ENCODE measurements around the gene SCNN1G. TPM values are rescaled to one million over a fixed set of nuclear protein-coding genes. Genes with fewer than 3 reads are reported as not detected.

Gene SCNN1G
- total and polyA plus RNA-seq, 2 of the 4 experiments (the other 2 are of a cell fraction): not detected

GRCh38 chr16:23223368-23223767, 40.8 kb downstream of the SCNN1G start:
- Histone ChIP-seq H3K4me1 (ENCODE audit: control insufficient read depth, insufficient read depth, low read length) (no peaks in the 10 kb centered on the region), H4K5ac (ENCODE audit: low read depth, low read length) (no peak overlapping the region), H3K9ac (ENCODE audit: low read depth, low read length) (no peak overlapping the region), H3K36me3 (ENCODE audit: control insufficient read depth, insufficient read depth, low read length) (no peaks in the 10 kb centered on the region), H3K9me1 (ENCODE audit: insufficient read depth, low read length) (no peaks in the 10 kb centered on the region), H3K18ac (ENCODE audit: low read depth, low read length) (no peak overlapping the region), H3K56ac (ENCODE audit: extremely low read depth, insufficient read depth, low read length) (no peak overlapping the region), H3K79me1 (ENCODE audit: low read depth in 1 of 2, low read length in 2 of 2) (no peaks in the 10 kb centered on the region), H3K9me3 (ENCODE audit: control insufficient read depth, insufficient read depth, low read length) (no peaks in the 10 kb centered on the region), H4K91ac (ENCODE audit: insufficient read depth, low read depth, low read length) (no peak overlapping the region), H2BK120ac (ENCODE audit: low read depth, low read length) (no peak overlapping the region), H3K4ac (ENCODE audit: low read depth, low read length) (no peak overlapping the region), H4K20me1 (ENCODE audit: insufficient read depth, low read length) (no peaks in the 10 kb centered on the region), H2AFZ (replicated peaks; ENCODE audit: low read length, poor library complexity) (no peak overlapping the region), H3K27ac (ENCODE audit: insufficient read depth, low read length) (no peak overlapping the region), H3K27me3 (ENCODE audit: control insufficient read depth, insufficient read depth, low read length) (no peaks in the 10 kb centered on the region), H2AK5ac (ENCODE audit: low read depth, low read length) (no peak overlapping the region), H2BK20ac (ENCODE audit: low read depth, low read length) (no peak overlapping the region), H4K8ac (ENCODE audit: low read depth in 2 of 2, low read length in 2 of 2) (no peak overlapping the region), H3K4me2 (ENCODE audit: low read depth, low read length) (no peak overlapping the region), H3K23ac (ENCODE audit: low read depth, low read length) (no peak overlapping the region), H2AK9ac (replicated peaks; ENCODE audit: low read depth, low read length, poor library complexity) (peak overlapping the region; percentile 34), H2BK5ac (ENCODE audit: low read depth, low read length, poor library complexity, severe bottlenecking) (no peak overlapping the region), H3K4me3 (ENCODE audit: insufficient read depth, low read depth, low read length) (no peak overlapping the region), H3K14ac (replicated peaks; ENCODE audit: low read depth, low read length) (no peak overlapping the region), H2BK15ac (ENCODE audit: low read depth, low read length) (no peak overlapping the region)
- POLR2A ChIA-PET (ENCODE audit: unreplicated experiment): no interaction called here
- ATAC-seq (ENCODE audit: low read depth) (no peak), DNase-seq (no peak)
- intact Hi-C loops (cut with micrococcal nuclease): no loop called here
- CTCF ChIA-PET: no interaction called here
- in situ Hi-C loops (cut with MboI; ENCODE audit: low sequenced_read_pairs): no loop called here
- TF ChIP-seq RAD21 (IDR thresholded peaks at IDR 0.05; ENCODE audit: low read length) (no peak), USF2 (IDR thresholded peaks at IDR 0.05; ENCODE audit: low read depth, low read length) (no peak), MXI1 (IDR thresholded peaks at IDR 0.05; ENCODE audit: borderline replicate concordance, low read depth, low read length) (no peak), POLR2A (IDR thresholded peaks at IDR 0.05; ENCODE audit: low read depth, low read length) (no peak), NFE2L2 (IDR thresholded peaks at IDR 0.05; ENCODE audit: low read depth, low read length) (no peak), BHLHE40 (IDR thresholded peaks at IDR 0.05; ENCODE audit: low read depth, low read length) (no peak), CEBPB (IDR thresholded peaks at IDR 0.05; ENCODE audit: low read depth, low read length) (no peak), CTCF (conservative IDR thresholded peaks at IDR 0.05; ENCODE audit: low read depth, low read length) (no peak), RCOR1 (IDR thresholded peaks at IDR 0.05; ENCODE audit: insufficient replicate concordance, low read length) (no peak), ELK1 (IDR thresholded peaks at IDR 0.05; ENCODE audit: borderline replicate concordance, low read depth, low read length) (no peak), FOS (IDR thresholded peaks at IDR 0.05; ENCODE audit: low read depth, low read length) (no peak), MAZ (IDR thresholded peaks at IDR 0.05; ENCODE audit: borderline replicate concordance, low read depth, low read length) (no peak), SMC3 (IDR thresholded peaks at IDR 0.05; ENCODE audit: low read depth, low read length) (no peak), CHD1 (IDR thresholded peaks at IDR 0.05; ENCODE audit: low read depth, low read length) (no peak), RFX5 (IDR thresholded peaks at IDR 0.05; ENCODE audit: low read depth, low read length) (no peak), MAFK (IDR thresholded peaks at IDR 0.05; ENCODE audit: low read depth, low read length) (no peak)
- dilution Hi-C loops (cut with HindIII; ENCODE audit: low sequenced_read_pairs, unreplicated experiment): no loop called here
- BruUV-seq (replicated peaks): no TSS peak
- WGBS, 2 experiments (ENCODE audit: extremely low coverage in 2 of 2, insufficient read length in 1 of 2): no CpG with 5 or more reads among the region's 8 CpGs

Data from IMR-90 (cell line).